HL-60 (cell line): ENCODE measurements around the gene FBXO11.

ENCODE experiments used
- DNase-seq, 2 experiments: peaks; one replicate each; pipeline ENCODE4 v3.0.0-alpha.2; 2010 to 2020; ENCODE audit warnings: low read depth in 1 of 2, low spot score in 1 of 2
- H3K27ac ChIP-seq: fragments of 250-450 bp; sonication (Bioruptor Pico); replicated peaks from 2 replicates; pipeline ENCODE4 v1.5.1; 2020; ENCODE audit warnings: mild to moderate bottlenecking, moderate library complexity
- H3K27me3 ChIP-seq: fragments of 250-450 bp; sonication (Bioruptor Pico); 2 replicates; pipeline ENCODE4 v1.5.1; 2021; ENCODE audit warnings: mild to moderate bottlenecking, moderate library complexity; ENCODE audit not compliant: insufficient read depth, poor library complexity, severe bottlenecking
- H3K4me3 ChIP-seq: replicated peaks from 2 replicates; pipeline ENCODE4 v1.5.1; 2011; ENCODE audit warnings: mild to moderate bottlenecking, control low read depth, low read length; ENCODE audit not compliant: insufficient read depth
- GABPA ChIP-seq: IDR thresholded peaks from 2 replicates; pipeline ENCODE4 v1.6.1; 2012; ENCODE audit warnings: low read depth
- POLR2AphosphoS5 ChIP-seq: IDR thresholded peaks from 2 replicates; pipeline ENCODE4 v1.6.1; 2012; ENCODE audit warnings: low read depth
- REST ChIP-seq: IDR thresholded peaks from 2 replicates; pipeline ENCODE4 v1.6.1; 2012; ENCODE audit warnings: low read depth; ENCODE audit not compliant: insufficient replicate concordance
- SPI1 ChIP-seq: IDR thresholded peaks from 2 replicates; pipeline ENCODE4 v1.6.1; 2012; ENCODE audit warnings: low read depth, mild to moderate bottlenecking, borderline replicate concordance
- TF ChIP-seq, protein P1 (sequence below): IDR thresholded peaks from one replicate; pipeline ENCODE4 v1.5.1; 2011; ENCODE audit warnings: low read length, control low read depth, inconsistent platforms; ENCODE audit not compliant: insufficient read depth

FBXO11 gene

GRCh38 chr2:47872941-47873340, 33.4 kb downstream of the FBXO11 start:
- Histone ChIP-seq H3K27ac (no peak overlapping the region), H3K4me3 (no peak overlapping the region), H3K27me3 (no peaks in the 10 kb centered on the region)
- DNase-seq: no peak
- TF ChIP-seq, protein P1, sequence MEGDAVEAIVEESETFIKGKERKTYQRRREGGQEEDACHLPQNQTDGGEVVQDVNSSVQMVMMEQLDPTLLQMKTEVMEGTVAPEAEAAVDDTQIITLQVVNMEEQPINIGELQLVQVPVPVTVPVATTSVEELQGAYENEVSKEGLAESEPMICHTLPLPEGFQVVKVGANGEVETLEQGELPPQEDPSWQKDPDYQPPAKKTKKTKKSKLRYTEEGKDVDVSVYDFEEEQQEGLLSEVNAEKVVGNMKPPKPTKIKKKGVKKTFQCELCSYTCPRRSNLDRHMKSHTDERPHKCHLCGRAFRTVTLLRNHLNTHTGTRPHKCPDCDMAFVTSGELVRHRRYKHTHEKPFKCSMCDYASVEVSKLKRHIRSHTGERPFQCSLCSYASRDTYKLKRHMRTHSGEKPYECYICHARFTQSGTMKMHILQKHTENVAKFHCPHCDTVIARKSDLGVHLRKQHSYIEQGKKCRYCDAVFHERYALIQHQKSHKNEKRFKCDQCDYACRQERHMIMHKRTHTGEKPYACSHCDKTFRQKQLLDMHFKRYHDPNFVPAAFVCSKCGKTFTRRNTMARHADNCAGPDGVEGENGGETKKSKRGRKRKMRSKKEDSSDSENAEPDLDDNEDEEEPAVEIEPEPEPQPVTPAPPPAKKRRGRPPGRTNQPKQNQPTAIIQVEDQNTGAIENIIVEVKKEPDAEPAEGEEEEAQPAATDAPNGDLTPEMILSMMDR: no peak
- TF ChIP-seq REST (no peak), POLR2AphosphoS5 (no peak)

DNA sequence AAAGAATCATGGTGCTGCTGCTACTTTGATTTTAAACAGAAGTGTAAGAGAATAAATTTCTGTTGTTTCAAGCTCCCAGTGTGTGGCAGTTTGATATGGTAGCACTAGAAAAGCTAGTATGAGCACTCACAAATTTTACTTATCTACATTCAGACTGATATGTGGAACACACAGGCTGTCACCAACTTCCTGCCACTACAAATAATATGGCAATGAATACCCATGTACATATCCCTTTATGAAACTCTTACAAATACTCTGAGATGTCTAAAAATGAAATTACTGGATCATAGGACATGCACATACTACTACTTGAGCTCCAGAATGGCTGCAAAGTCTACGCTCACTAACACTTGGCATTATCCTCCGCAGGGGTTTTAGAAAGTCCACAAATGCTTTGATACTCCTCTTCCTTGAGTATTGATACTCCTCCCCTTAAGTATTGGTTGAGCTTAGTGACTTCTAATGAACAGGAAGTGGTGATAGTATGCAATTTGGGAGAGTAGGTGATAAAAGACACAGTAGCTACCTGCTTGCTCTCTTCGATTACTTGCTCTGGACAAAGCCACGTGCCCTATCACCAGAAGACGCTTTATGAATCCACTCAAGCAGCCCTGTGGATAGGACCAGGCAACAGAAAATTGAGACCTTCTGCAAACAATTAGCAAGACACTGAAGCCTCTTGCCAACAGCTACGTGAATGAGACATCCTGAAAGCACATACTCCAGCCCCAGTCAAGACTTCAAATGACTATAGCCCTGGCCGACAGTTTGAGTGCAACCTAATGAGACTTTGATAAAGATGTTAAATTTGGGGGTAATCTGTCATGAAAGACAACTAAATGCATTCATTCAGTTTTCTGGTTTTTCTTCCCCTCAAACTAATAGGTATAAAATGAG, 35.4 kb downstream of the FBXO11 start:
- DNase-seq: no peak
- Histone ChIP-seq H3K4me3 (no peak overlapping the region), H3K27me3 (no peaks in the 10 kb centered on the region), H3K27ac (no peak overlapping the region)
- TF ChIP-seq, protein P1: no peak
- no peak for TF ChIP-seq REST
- TF ChIP-seq GABPA: no peak

GRCh38 chr2:47869859-47870595, 36.3 kb downstream of the FBXO11 start:
- Histone ChIP-seq H3K4me3 (no peak overlapping the region), H3K27me3 (no peaks in the 10 kb centered on the region), H3K27ac (no peak overlapping the region)
- no peak for DNase-seq
- TF ChIP-seq REST (no peak), SPI1 (no peak), POLR2AphosphoS5 (no peak), GABPA (no peak)
- TF ChIP-seq, protein P1: no peak
